GM12878 (cell line): ENCODE data around the gene YAF2. TPM values are rescaled to one million over a fixed set of nuclear protein-coding genes. Genes with fewer than 3 reads are reported as not detected.

Source experiments
- ATAC-seq: fragments of 200-7000 bp; cut with Tn5 transposase; 3 replicates; pipeline ENCODE4 v1.9.1; 2020; ENCODE audit warnings: mild to moderate bottlenecking, moderate library complexity
- BruUV-seq: library from RNA; stranded (reverse); fragments of 400-500 nt; replicated peaks from 2 replicates; lab custom pipeline; 2021; lab: Mats Ljungman, UMichigan
- CTCF ChIA-PET: fragments of 300-600 bp; sonication (Branson Sonifier 250); formaldehyde crosslinking; extraction: SDS; loops from one replicate; lab custom pipeline; 2021; ENCODE audit warnings: inconsistent platforms; lab: Yijun Ruan, JAX
- POLR2A ChIA-PET: fragments of 350-600 bp; formaldehyde crosslinking; extraction: SDS; loops from one replicate; lab custom pipeline; 2021; ENCODE audit warnings: inconsistent platforms; lab: Charles Lee
- RAD21 ChIA-PET: fragments of 300-600 bp; sonication (Branson Sonifier 250); formaldehyde crosslinking; loops from one replicate; lab custom pipeline; 2023; ENCODE audit warnings: antibody characterized with exemption; ENCODE audit not compliant: unreplicated experiment; lab: Charles Lee
- SMC1A ChIA-PET: fragments of 300-600 bp; sonication (Branson Sonifier 250); formaldehyde crosslinking; loops from one replicate; lab custom pipeline; 2023; ENCODE audit not compliant: unreplicated experiment, uncharacterized antibody; lab: Charles Lee
- DNase-seq: peaks from one replicate; pipeline ENCODE4 v3.0.0-alpha.2; 2011; ENCODE audit warnings: low read depth, low spot score
- FAIRE-seq: peaks from 3 replicates; lab custom pipeline; 2011; peaks lifted over from hg19 to GRCh38; lab: Jason Lieb, UNC
- H2AFZ ChIP-seq: 2 replicates; pipeline ENCODE4 v1.6.0; 2011; ENCODE audit warnings: low read depth, low read length, control low read depth; ENCODE audit not compliant: control insufficient read depth
- H3K27ac ChIP-seq: 2 replicates; pipeline ENCODE4 v1.5.1; 2011; ENCODE audit warnings: control low read depth; ENCODE audit not compliant: control insufficient read depth, insufficient read depth
- H3K27me3 ChIP-seq, 2 experiments: replicated peaks in 1 of 2; 2 replicates each; pipeline versions ENCODE4 v1.6.0 to v1.6.1; 2011; ENCODE audit warnings: low read length in 1 of 2; ENCODE audit not compliant: control insufficient read depth in 2 of 2, insufficient read depth in 2 of 2
- H3K36me3 ChIP-seq, 2 experiments: 2 replicates each; pipeline ENCODE4 v1.5.1; 2011; ENCODE audit warnings: low read length in 1 of 2; ENCODE audit not compliant: control insufficient read depth in 2 of 2, insufficient read depth in 2 of 2
- H3K4me1 ChIP-seq: 2 replicates; pipeline ENCODE4 v1.6.1; 2011; ENCODE audit warnings: mild to moderate bottlenecking, low read length, moderate library complexity, mixed read lengths; ENCODE audit not compliant: control insufficient read depth, insufficient read depth
- H3K4me2 ChIP-seq: 2 replicates; pipeline ENCODE4 v1.6.0; 2011; ENCODE audit warnings: control low read depth; ENCODE audit not compliant: control insufficient read depth, insufficient read depth
- H3K4me3 ChIP-seq: fragments of 200-600 bp; sonication (generic); 2 replicates; pipeline ENCODE4 v1.5.1; 2016
- H3K79me2 ChIP-seq: 2 replicates; pipeline ENCODE4 v1.6.0; 2011; ENCODE audit warnings: low read length; ENCODE audit not compliant: control insufficient read depth, insufficient read depth
- H3K9ac ChIP-seq: 2 replicates; pipeline ENCODE4 v1.8.0; 2011; ENCODE audit warnings: low read length, control low read depth, mixed read lengths; ENCODE audit not compliant: control insufficient read depth, insufficient read depth
- H3K9me3 ChIP-seq: replicated peaks from 3 replicates; pipeline ENCODE4 v1.5.1; 2011; ENCODE audit warnings: mild to moderate bottlenecking, low read length; ENCODE audit not compliant: control insufficient read depth, insufficient read depth
- H4K20me1 ChIP-seq: 2 replicates; pipeline ENCODE4 v1.6.0; 2011; ENCODE audit not compliant: control insufficient read depth, insufficient read depth
- BHLHE40 ChIP-seq, 2 experiments: fragments of 450-650 bp in 1 of 2; IDR thresholded peaks; 2 replicates each; pipeline ENCODE4 v1.6.1; 2011 to 2017; ENCODE audit warnings: low read depth in 2 of 2, borderline replicate concordance in 1 of 2, improper control_type of control experiment in 1 of 2, low read length in 1 of 2, mild to moderate bottlenecking in 1 of 2
- FOS ChIP-seq: IDR thresholded peaks from 3 replicates; pipeline ENCODE4 v1.6.1; 2011; ENCODE audit warnings: borderline replicate concordance; ENCODE audit not compliant: insufficient read length; ENCODE audit errors: extremely low read depth
- KAT2A ChIP-seq: conservative IDR thresholded peaks from 2 replicates; pipeline ENCODE4 v1.6.1; 2011; ENCODE audit warnings: low read depth, low read length; ENCODE audit not compliant: control insufficient read depth
- NFXL1 ChIP-seq: fragments of 450-650 bp; IDR thresholded peaks from 2 replicates; pipeline ENCODE4 v1.6.1; 2017; ENCODE audit warnings: antibody characterized with exemption, mild to moderate bottlenecking, borderline replicate concordance
- NR2C1 ChIP-seq: fragments of 450-650 bp; IDR thresholded peaks from 2 replicates; pipeline ENCODE4 v1.6.1; 2017; ENCODE audit warnings: antibody characterized with exemption, mild to moderate bottlenecking, moderate library complexity
- PML ChIP-seq: IDR thresholded peaks from 2 replicates; pipeline ENCODE4 v1.6.1; 2012; ENCODE audit warnings: low read length, inconsistent platforms
- SIN3A ChIP-seq: IDR thresholded peaks from 2 replicates; pipeline ENCODE4 v1.6.1; 2012; ENCODE audit warnings: low read depth, low read length, improper control_type of control experiment
- SPI1 ChIP-seq: IDR thresholded peaks from 2 replicates; pipeline ENCODE4 v1.6.1; 2011; ENCODE audit warnings: low read depth, mild to moderate bottlenecking, low read length, moderate library complexity, borderline replicate concordance; ENCODE audit not compliant: insufficient read depth
- SRF ChIP-seq, 2 experiments: IDR thresholded peaks; 2 replicates each; pipeline ENCODE4 v1.6.1; 2011; ENCODE audit warnings: low read depth in 2 of 2, low read length in 2 of 2, mild to moderate bottlenecking in 1 of 2, moderate library complexity in 1 of 2
- in situ Hi-C: fragments of 300-500 bp; cut with MboI; formaldehyde crosslinking; loops from 9 replicates; pipeline ENCODE4 v1.14.3; 2018; ENCODE audit warnings: mixed read lengths
- intact Hi-C: fragments of 100-400 bp; cut with micrococcal nuclease; formaldehyde crosslinking; loops from one replicate; pipeline ENCODE4 v1.14.2; 2022; ENCODE audit not compliant: unreplicated experiment
- polyA plus RNA-seq, 11 experiments: library from polyadenylated mRNA; depleted of rRNA in 4 of 11; unstranded in 6 of 11; stranded (reverse) in 5 of 11; fragments of >200 nt; fragmentation: Nextera tagmentation in 4 of 11; fragmentation: Illumina TruSeq in 1 of 11; extraction: Ambion mirVana in 4 of 11; extraction: Trizol in 1 of 11; gene quantifications; 1 replicate in 1 of 11; 2 replicates in 10 of 11; pipeline versions ENCODE4 v1.2.1 to v1.2.3, GENCODE V29; 2011 to 2016; ENCODE audit warnings: inconsistent platforms in 2 of 11, missing spikeins in 2 of 11, low read depth in 1 of 11
- total RNA-seq, 4 experiments: library from RNA; depleted of rRNA in 3 of 4; stranded (reverse); fragments of >200 nt in 3 of 4; fragmentation: Illumina TruSeq in 1 of 4; extraction: Trizol in 1 of 4; gene quantifications; 2 replicates each; pipeline versions ENCODE4 v1.2.1 to v1.2.3, GENCODE V29; 2013 to 2021
- TF ChIP-seq, protein P1 (sequence below): fragments of 450-650 bp; IDR thresholded peaks from 2 replicates; pipeline ENCODE4 v1.6.1; 2016; ENCODE audit warnings: mild to moderate bottlenecking, moderate library complexity, borderline replicate concordance
- TF ChIP-seq, protein P2 (sequence below): fragments of 450-650 bp; IDR thresholded peaks from 2 replicates; pipeline ENCODE4 v1.6.1; 2017; ENCODE audit warnings: antibody characterized with exemption, mild to moderate bottlenecking, moderate library complexity
- TF ChIP-seq, protein P3 (sequence below): fragments of 450-650 bp; IDR thresholded peaks from 2 replicates; pipeline ENCODE4 v1.6.1; 2016; ENCODE audit warnings: mild to moderate bottlenecking
- TF ChIP-seq, protein P4 (sequence below): fragments of 450-650 bp; IDR thresholded peaks from 2 replicates; pipeline ENCODE4 v1.6.1; 2017; ENCODE audit warnings: mild to moderate bottlenecking, low read depth, inconsistent platforms; ENCODE audit not compliant: poor library complexity, severe bottlenecking

YAF2 gene
- total and polyA plus RNA-seq, 10 of the 15 experiments (the other 5 are each of a cell fraction or from before 2014, with no cell fraction given), result 18.8 to 36.6 (median 23.0) TPM

DNA sequence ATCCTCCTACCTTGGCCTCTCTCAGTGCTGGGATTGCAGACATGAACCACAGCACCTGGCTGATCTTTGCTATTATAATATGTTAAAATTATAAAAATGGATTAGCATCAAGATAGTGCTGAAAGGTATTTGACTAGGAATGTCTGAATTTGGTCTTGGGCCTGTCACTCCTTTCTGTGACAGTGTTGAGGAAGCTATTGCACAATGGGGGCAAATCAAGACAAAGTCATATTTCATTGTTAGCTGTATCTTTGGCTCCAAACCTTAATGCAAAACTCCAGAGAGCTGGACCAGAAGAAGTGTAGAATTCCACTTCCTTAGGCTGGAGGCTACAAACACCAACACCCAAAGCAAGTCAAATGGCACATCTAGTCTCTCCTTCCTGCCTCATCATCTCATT lies 45.7 kb upstream of the YAF2 start:
- H3K4me1 ChIP-seq, result peaks cover 3% of the 10 kb centered on the region; the same call in 1 of the 2 replicates
- ChIA-PET RAD21 (interaction anchor here (0.7 kb wide), 1 partner anchor 15 kb away, joined by 3 read pairs; no protein-coding TSS in a partner anchor), POLR2A (interaction anchor here (0.5 to 0.6 kb wide), 2 partner anchors 13 to 143 kb away, joined by 6 to 8 read pairs; no protein-coding TSS in a partner anchor), SMC1A (interaction anchor here (1.0 to 2.0 kb wide), 3 partner anchors 15 to 50 kb away, joined by 4 to 10 read pairs (median 5); no protein-coding TSS in a partner anchor), CTCF (interaction anchor here (0.9 to 2.1 kb wide), 2 partner anchors 9 to 48 kb away, joined by 4 to 9 read pairs; no protein-coding TSS in a partner anchor)
- no peaks in the 10 kb centered on the region for H3K79me2 ChIP-seq
- H3K27me3 ChIP-seq, result no peaks in the 10 kb centered on the region
- no peaks in the 10 kb centered on the region for H3K36me3 ChIP-seq
- DNase-seq (no peak), FAIRE-seq (no peak), ATAC-seq (no peak)
- intact Hi-C loops, result no loop called here
- H2AFZ ChIP-seq, result no peak overlapping the region
- H3K4me2 ChIP-seq, result no peak overlapping the region
- in situ Hi-C loops, result no loop called here
- no TSS peak for BruUV-seq
- no peak overlapping the region for H3K4me3 ChIP-seq
- no peak overlapping the region for H3K27ac ChIP-seq
- no peaks in the 10 kb centered on the region for H3K9me3 ChIP-seq
- no peaks in the 10 kb centered on the region for H4K20me1 ChIP-seq
- no peak overlapping the region for H3K9ac ChIP-seq
- TF ChIP-seq NR2C1, result no peak
- TF ChIP-seq, protein P1, sequence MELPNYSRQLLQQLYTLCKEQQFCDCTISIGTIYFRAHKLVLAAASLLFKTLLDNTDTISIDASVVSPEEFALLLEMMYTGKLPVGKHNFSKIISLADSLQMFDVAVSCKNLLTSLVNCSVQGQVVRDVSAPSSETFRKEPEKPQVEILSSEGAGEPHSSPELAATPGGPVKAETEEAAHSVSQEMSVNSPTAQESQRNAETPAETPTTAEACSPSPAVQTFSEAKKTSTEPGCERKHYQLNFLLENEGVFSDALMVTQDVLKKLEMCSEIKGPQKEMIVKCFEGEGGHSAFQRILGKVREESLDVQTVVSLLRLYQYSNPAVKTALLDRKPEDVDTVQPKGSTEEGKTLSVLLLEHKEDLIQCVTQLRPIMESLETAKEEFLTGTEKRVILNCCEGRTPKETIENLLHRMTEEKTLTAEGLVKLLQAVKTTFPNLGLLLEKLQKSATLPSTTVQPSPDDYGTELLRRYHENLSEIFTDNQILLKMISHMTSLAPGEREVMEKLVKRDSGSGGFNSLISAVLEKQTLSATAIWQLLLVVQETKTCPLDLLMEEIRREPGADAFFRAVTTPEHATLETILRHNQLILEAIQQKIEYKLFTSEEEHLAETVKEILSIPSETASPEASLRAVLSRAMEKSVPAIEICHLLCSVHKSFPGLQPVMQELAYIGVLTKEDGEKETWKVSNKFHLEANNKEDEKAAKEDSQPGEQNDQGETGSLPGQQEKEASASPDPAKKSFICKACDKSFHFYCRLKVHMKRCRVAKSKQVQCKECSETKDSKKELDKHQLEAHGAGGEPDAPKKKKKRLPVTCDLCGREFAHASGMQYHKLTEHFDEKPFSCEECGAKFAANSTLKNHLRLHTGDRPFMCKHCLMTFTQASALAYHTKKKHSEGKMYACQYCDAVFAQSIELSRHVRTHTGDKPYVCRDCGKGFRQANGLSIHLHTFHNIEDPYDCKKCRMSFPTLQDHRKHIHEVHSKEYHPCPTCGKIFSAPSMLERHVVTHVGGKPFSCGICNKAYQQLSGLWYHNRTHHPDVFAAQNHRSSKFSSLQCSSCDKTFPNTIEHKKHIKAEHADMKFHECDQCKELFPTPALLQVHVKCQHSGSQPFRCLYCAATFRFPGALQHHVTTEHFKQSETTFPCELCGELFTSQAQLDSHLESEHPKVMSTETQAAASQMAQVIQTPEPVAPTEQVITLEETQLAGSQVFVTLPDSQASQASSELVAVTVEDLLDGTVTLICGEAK, result no peak
- TF ChIP-seq SIN3A, result no peak
- TF ChIP-seq NFXL1, result no peak
- no peak for TF ChIP-seq BHLHE40 (IDR thresholded peaks at IDR 0.05; ENCODE audit: borderline replicate concordance in 1 of 2, low read depth in 2 of 2, low read length in 1 of 2)
- TF ChIP-seq, protein P2, sequence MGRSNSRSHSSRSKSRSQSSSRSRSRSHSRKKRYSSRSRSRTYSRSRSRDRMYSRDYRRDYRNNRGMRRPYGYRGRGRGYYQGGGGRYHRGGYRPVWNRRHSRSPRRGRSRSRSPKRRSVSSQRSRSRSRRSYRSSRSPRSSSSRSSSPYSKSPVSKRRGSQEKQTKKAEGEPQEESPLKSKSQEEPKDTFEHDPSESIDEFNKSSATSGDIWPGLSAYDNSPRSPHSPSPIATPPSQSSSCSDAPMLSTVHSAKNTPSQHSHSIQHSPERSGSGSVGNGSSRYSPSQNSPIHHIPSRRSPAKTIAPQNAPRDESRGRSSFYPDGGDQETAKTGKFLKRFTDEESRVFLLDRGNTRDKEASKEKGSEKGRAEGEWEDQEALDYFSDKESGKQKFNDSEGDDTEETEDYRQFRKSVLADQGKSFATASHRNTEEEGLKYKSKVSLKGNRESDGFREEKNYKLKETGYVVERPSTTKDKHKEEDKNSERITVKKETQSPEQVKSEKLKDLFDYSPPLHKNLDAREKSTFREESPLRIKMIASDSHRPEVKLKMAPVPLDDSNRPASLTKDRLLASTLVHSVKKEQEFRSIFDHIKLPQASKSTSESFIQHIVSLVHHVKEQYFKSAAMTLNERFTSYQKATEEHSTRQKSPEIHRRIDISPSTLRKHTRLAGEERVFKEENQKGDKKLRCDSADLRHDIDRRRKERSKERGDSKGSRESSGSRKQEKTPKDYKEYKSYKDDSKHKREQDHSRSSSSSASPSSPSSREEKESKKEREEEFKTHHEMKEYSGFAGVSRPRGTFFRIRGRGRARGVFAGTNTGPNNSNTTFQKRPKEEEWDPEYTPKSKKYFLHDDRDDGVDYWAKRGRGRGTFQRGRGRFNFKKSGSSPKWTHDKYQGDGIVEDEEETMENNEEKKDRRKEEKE, result no peak
- no peak for TF ChIP-seq PML
- TF ChIP-seq SRF (IDR thresholded peaks at IDR 0.05; ENCODE audit: low read depth in 2 of 2, low read length in 2 of 2), result no peak
- TF ChIP-seq, protein P3, sequence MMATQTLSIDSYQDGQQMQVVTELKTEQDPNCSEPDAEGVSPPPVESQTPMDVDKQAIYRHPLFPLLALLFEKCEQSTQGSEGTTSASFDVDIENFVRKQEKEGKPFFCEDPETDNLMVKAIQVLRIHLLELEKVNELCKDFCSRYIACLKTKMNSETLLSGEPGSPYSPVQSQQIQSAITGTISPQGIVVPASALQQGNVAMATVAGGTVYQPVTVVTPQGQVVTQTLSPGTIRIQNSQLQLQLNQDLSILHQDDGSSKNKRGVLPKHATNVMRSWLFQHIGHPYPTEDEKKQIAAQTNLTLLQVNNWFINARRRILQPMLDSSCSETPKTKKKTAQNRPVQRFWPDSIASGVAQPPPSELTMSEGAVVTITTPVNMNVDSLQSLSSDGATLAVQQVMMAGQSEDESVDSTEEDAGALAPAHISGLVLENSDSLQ, result no peak
- no peak for TF ChIP-seq FOS
- no peak for TF ChIP-seq SPI1
- TF ChIP-seq, protein P4, sequence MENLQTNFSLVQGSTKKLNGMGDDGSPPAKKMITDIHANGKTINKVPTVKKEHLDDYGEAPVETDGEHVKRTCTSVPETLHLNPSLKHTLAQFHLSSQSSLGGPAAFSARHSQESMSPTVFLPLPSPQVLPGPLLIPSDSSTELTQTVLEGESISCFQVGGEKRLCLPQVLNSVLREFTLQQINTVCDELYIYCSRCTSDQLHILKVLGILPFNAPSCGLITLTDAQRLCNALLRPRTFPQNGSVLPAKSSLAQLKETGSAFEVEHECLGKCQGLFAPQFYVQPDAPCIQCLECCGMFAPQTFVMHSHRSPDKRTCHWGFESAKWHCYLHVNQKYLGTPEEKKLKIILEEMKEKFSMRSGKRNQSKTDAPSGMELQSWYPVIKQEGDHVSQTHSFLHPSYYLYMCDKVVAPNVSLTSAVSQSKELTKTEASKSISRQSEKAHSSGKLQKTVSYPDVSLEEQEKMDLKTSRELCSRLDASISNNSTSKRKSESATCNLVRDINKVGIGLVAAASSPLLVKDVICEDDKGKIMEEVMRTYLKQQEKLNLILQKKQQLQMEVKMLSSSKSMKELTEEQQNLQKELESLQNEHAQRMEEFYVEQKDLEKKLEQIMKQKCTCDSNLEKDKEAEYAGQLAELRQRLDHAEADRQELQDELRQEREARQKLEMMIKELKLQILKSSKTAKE, result no peak
- TF ChIP-seq KAT2A, result no peak
